HG03460 (cell line): Measurements from ENCODE around the gene KLHL15.
"Not testable (repeated sequence)": the region's sequence is repeated elsewhere in the genome, so short reads cannot be mapped to it uniquely, and the experiment has no call there.

ENCODE experiments used
- ATAC-seq: cut with Tn5 transposase; IDR thresholded peaks from one replicate; pipeline ENCODE4 v1.9.1; 2021; ENCODE audit not compliant: unreplicated experiment

KLHL15 gene

GRCh38 chrX:24027086-24027485, at the start of gene KLHL15:
TSS of gene KLHL15 (minus strand) at chrX:24027186. CDS start at chrX:24006693, 20,493 bp downstream.
- ATAC-seq, result no peak

GRCh38 chrX:24069877-24070276, 42.9 kb upstream of the KLHL15 start:
- ATAC-seq, result no peak

- no peak for ATAC-seq
Observed at GRCh38 chrX:24063488-24063887, 36.5 kb upstream of the KLHL15 start.

GRCh38 chrX:24055043-24055356, 28.0 kb upstream of the KLHL15 start:
- ATAC-seq, result peak; percentile 18

- peak; percentile 91 for ATAC-seq
Observed at GRCh38 chrX:24054182-24055042, 27.4 kb upstream of the KLHL15 start, which contains the start of gene EIF2S3. TSS of gene EIF2S3 (plus strand) at chrX:24054956. CDS start at chrX:24054969, 13 bp downstream.

GRCh38 chrX:24050522-24051318, 23.7 kb upstream of the KLHL15 start:
- ATAC-seq, result not testable (repeated sequence)

GRCh38 chrX:24049643-24050042, 22.7 kb upstream of the KLHL15 start:
- ATAC-seq, result not testable (repeated sequence)

- not testable (repeated sequence) for ATAC-seq
Observed at GRCh38 chrX:24046060-24046459, 19.1 kb upstream of the KLHL15 start.

- no peak for ATAC-seq
Observed at GRCh38 chrX:24037729-24038128, 10.7 kb upstream of the KLHL15 start.

- ATAC-seq, result no peak
Observed at GRCh38 chrX:24034485-24034884, 7.5 kb upstream of the KLHL15 start.

GRCh38 chrX:24030597-24030996, 3.6 kb upstream of the KLHL15 start:
- no peak for ATAC-seq

GRCh38 chrX:24027985-24028384, 999 bp upstream of the KLHL15 start:
- ATAC-seq, result no peak

- no peak for ATAC-seq
Observed at GRCh38 chrX:24026432-24026831, 554 bp downstream of the KLHL15 start.

GRCh38 chrX:24025741-24026403, 1.1 kb downstream of the KLHL15 start:
- ATAC-seq, result peak; percentile 23

- peak; percentile 88 for ATAC-seq
Observed at GRCh38 chrX:24024819-24025740, 1.9 kb downstream of the KLHL15 start.

GRCh38 chrX:24023972-24024669, 2.9 kb downstream of the KLHL15 start:
- ATAC-seq, result no peak

GRCh38 chrX:24023544-24023943, 3.4 kb downstream of the KLHL15 start:
- ATAC-seq, result no peak

- no peak for ATAC-seq
Observed at GRCh38 chrX:24020306-24020876, 6.6 kb downstream of the KLHL15 start.

- no peak for ATAC-seq
Observed at GRCh38 chrX:24019448-24019847, 7.5 kb downstream of the KLHL15 start.
